Measurements from ENCODE around the gene ZFP90.
"Not testable (repeated sequence)": the region's sequence is repeated elsewhere in the genome, so short reads cannot be mapped to it uniquely, and the experiment has no call there.

ZFP90 gene

GRCh38 chr16:68517606-68518166 lies 21.4 kb upstream of the ZFP90 start:
- no peak for DNase-seq (ENCODE audit: low spot score)

GRCh38 chr16:68519225-68519745 lies 19.8 kb upstream of the ZFP90 start:
- no peak for DNase-seq (ENCODE audit: low spot score)

- peak; percentile 58 for DNase-seq (ENCODE audit: low spot score)
These were observed 18.4 kb upstream of the ZFP90 start for GRCh38 chr16:68520649-68521086.

GRCh38 chr16:68524069-68524820 lies 14.8 kb upstream of the ZFP90 start:
- DNase-seq (ENCODE audit: low spot score) = no peak

- no peak for DNase-seq (ENCODE audit: low spot score)
These were observed 12.8 kb upstream of the ZFP90 start for GRCh38 chr16:68526143-68526781.

GRCh38 chr16:68526782-68527145 lies 12.3 kb upstream of the ZFP90 start:
- no peak for DNase-seq (ENCODE audit: low spot score)

GRCh38 chr16:68528233-68528632 lies 10.9 kb upstream of the ZFP90 start:
- no peak for DNase-seq (ENCODE audit: low spot score)

GRCh38 chr16:68528686-68529379 lies 10.3 kb upstream of the ZFP90 start:
- DNase-seq (ENCODE audit: low spot score) = peak; percentile 82

GRCh38 chr16:68529608-68529930 lies 9.5 kb upstream of the ZFP90 start:
- DNase-seq (ENCODE audit: low spot score) = no peak

GRCh38 chr16:68529931-68530701 lies 9.0 kb upstream of the ZFP90 start:
- DNase-seq (ENCODE audit: low spot score) = peak; percentile 74

GRCh38 chr16:68533937-68534336 lies 5.2 kb upstream of the ZFP90 start:
- DNase-seq (ENCODE audit: low spot score) = no peak

GRCh38 chr16:68535331-68535730 lies 3.8 kb upstream of the ZFP90 start:
- DNase-seq (ENCODE audit: low spot score) = no peak

GRCh38 chr16:68539711-68540239 lies 684 bp downstream of the ZFP90 start:
- DNase-seq (ENCODE audit: low spot score) = peak; percentile 26

- no peak for DNase-seq (ENCODE audit: low spot score)
These were observed 9.9 kb downstream of the ZFP90 start for GRCh38 chr16:68548947-68549346.

- DNase-seq (ENCODE audit: low spot score) = no peak
These were observed 14.1 kb downstream of the ZFP90 start for GRCh38 chr16:68553186-68553585.

- DNase-seq (ENCODE audit: low spot score) = not testable (repeated sequence)
These were observed 21.2 kb downstream of the ZFP90 start for GRCh38 chr16:68560341-68560740.

- DNase-seq (ENCODE audit: low spot score) = no peak
These were observed 24.7 kb downstream of the ZFP90 start for GRCh38 chr16:68563631-68564381.

- no peak for DNase-seq (ENCODE audit: low spot score)
These were observed 25.4 kb downstream of the ZFP90 start for GRCh38 chr16:68564382-68564985.

GRCh38 chr16:68574479-68574878 lies 35.4 kb downstream of the ZFP90 start:
- DNase-seq (ENCODE audit: low spot score) = no peak

- no peak for DNase-seq (ENCODE audit: low spot score)
These were observed 36.0 kb downstream of the ZFP90 start for GRCh38 chr16:68575082-68575481.
